HG03108 (cell line): ENCODE results near the gene PTPN1.
"Not testable (repeated sequence)": the region's sequence is repeated elsewhere in the genome, so short reads cannot be mapped to it uniquely, and the experiment has no call there.

ENCODE experiments used
- ATAC-seq: cut with Tn5 transposase; IDR thresholded peaks from one replicate; pipeline ENCODE4 v1.9.1; 2021; ENCODE audit warnings: moderate library complexity; ENCODE audit not compliant: unreplicated experiment

PTPN1 gene

DNA sequence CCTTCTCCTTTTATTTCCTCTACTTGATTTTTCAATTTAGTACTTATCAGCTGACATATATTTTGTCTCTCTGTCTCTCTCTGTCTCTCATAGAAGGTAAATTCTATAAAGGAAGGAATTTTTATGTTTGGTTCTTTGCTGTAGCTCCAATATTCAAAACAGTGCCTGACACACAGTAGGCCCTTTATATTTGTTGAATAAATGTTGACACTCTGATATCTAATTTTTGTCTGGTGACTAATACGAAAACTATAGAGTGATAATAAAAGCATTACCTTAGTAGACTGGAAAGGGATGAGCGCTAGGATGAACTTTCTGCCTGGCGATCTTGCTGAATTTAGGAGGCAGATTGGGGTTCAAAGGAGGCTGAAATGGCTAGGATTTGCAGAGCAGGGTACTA lies 42.8 kb downstream of the PTPN1 start:
- ATAC-seq, result no peak

GRCh38 chr20:50554694-50555579 lies 44.8 kb downstream of the PTPN1 start:
- no peak for ATAC-seq

DNA sequence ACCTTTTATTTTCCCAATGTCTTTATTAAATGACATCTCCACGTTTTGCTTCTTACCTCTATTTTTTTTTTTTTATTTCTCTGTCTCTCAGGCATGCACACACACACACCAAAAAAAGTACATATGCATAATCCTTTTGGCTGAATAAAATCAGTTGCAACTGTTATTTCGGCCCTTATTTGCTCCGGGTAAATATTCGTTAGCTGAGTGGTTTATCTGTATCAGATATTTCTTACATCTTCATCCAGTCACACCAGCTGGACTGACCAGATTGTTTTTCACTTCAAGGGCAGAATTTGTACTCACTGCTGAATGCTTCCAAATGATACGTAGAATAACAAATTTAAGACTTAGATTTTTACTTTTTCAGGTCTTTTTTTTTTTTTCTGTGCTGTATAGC lies 45.5 kb downstream of the PTPN1 start:
- ATAC-seq, result no peak

GRCh38 chr20:50557549-50558134 lies 47.5 kb downstream of the PTPN1 start:
- no peak for ATAC-seq

- ATAC-seq, result no peak
These were observed 48.3 kb downstream of the PTPN1 start for GRCh38 chr20:50558483-50558925.

GRCh38 chr20:50559149-50559548 lies 49.0 kb downstream of the PTPN1 start:
- no peak for ATAC-seq

DNA sequence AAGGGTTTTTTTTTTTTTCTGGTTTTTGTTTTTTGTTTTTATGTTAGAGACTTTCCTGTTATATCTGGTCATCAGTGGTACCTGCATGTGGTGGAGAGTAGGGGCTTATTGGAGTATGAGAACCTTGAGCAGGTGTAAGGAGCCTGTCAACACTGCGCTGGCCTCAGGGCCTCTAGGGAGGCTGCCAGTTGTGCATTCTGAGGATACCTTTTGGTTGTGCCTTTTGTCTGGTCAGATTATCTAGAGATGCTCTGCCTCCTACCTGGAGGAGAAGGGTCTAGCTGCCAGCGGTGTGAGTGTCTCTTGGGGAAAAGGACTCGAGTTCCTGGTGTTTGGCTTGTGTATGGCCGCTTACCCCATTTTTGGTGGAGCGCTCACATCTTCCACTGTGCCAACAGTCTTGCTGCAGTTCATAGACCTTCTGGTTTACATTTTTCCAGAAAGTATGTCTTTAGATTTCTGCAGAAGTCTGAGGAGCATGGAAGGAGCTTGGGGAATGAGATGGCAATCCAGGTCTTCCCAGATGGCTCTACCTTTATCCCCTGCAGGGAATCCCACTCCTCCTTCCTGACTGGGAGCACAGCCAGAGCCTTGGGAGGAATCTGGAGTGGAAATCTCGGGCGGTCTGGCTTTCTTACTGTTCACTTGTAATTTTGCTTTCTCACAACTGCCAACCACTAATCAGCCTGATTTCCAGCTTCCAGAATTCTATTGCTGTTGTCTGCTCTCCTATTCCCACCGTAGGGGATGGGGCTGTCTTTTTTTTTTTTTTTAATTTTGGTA lies 49.9 kb downstream of the PTPN1 start:
- ATAC-seq, result no peak

- no peak for ATAC-seq
These were observed 50.7 kb downstream of the PTPN1 start for GRCh38 chr20:50560867-50561266.

GRCh38 chr20:50561379-50562078 lies 51.3 kb downstream of the PTPN1 start:
- no peak for ATAC-seq

- ATAC-seq, result no peak
These were observed 52.1 kb downstream of the PTPN1 start for GRCh38 chr20:50562262-50562701.

- no peak for ATAC-seq
These were observed 53.2 kb downstream of the PTPN1 start for GRCh38 chr20:50563133-50563944.

DNA sequence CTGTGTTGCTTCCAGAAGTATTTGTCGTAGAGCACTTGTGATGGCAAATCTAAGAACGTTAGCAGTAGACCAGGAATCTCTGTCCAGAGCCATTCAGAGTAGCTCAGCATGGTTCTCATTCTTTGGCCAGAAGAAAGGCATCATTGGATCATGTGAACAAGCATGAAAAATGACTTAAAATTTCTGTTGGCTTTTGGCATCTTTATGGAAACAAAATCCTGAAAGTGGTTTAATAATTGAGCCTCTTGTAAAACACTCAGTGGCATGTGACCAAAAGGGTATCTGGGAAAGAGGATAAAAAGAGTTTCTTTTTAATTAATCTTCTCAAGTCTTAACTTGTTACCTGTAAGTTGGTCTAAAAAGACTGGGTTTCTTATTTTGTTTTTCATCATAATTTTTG lies 55.2 kb downstream of the PTPN1 start:
- ATAC-seq, result no peak

DNA sequence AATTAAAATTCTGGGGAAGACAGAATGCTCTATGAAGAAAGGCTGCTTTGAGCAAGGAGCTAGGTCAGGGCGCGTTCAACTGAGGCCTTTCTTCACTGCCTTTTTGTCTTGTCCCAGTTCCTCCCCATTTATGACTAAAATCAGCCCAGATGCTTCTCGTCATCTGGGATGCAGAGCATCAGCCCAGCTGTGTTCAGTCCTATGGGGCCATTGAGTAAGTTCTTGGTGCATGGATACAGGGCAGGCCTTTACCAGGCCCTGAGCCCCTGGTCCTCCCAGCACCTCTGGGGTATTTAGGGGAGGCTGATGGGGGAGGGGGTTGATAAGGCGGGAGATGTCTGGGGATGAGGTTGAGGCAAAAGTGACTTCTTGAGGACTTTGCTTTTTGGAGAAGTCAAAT lies 55.7 kb downstream of the PTPN1 start:
- no peak for ATAC-seq

DNA sequence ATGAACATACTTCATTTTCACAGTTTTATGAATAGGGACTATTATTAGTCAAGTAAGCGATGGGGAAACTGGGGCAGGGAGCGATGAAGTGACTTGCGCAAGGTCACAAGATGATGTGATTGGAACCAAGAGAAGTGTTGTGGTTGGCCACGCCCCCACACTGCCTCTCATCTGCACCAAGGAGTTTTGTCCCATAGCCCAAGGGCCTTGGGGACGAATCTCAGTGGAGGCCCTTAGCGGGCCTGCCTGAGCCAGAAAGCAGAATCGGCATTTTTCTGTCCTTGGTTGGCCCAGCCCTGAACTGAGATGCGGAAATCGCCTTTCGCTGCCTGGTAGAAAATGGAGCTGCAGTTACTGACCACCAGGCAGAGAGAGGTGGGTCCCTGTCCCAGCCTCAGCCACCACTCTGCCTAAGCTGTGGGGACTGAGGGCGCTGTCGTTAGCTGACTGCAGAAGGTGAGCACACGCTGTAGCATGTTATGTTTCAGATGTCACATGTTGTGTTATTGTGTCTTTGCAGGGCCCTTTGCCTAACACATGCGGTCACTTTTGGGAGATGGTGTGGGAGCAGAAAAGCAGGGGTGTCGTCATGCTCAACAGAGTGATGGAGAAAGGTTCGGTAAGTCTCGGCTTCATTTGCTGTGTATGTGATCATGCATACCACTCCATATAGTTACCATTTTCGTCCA lies 57.8 kb downstream of the PTPN1 start:
- ATAC-seq, result no peak

GRCh38 chr20:50568549-50568942 lies 58.4 kb downstream of the PTPN1 start:
- ATAC-seq, result no peak

GRCh38 chr20:50569487-50569863 lies 59.3 kb downstream of the PTPN1 start:
- ATAC-seq, result not testable (repeated sequence)

GRCh38 chr20:50569864-50570836 lies 60.0 kb downstream of the PTPN1 start:
- peak; percentile 73 for ATAC-seq

- no peak for ATAC-seq
These were observed 61.3 kb downstream of the PTPN1 start for GRCh38 chr20:50571466-50571865.
